Brain microvascular endothelial cell (primary cell): ENCODE measurements around the gene MEIS2.

Experiments
- DNase-seq: peaks from one replicate; pipeline ENCODE4 v3.0.0-alpha.2; 2020
- H3K27ac ChIP-seq: fragments of 250-450 bp; sonication (Bioruptor Pico); 2 replicates; pipeline ENCODE4 v1.5.1; 2020; ENCODE audit warnings: mild to moderate bottlenecking, moderate library complexity
- H3K27me3 ChIP-seq: fragments of 250-450 bp; sonication (Bioruptor Pico); replicated peaks from 2 replicates; pipeline ENCODE4 v1.5.1; 2020; ENCODE audit warnings: mild to moderate bottlenecking
- H3K36me3 ChIP-seq: fragments of 250-450 bp; sonication (Bioruptor Pico); replicated peaks from 2 replicates; pipeline ENCODE4 v1.5.1; 2020; ENCODE audit warnings: mild to moderate bottlenecking
- H3K4me3 ChIP-seq: 2 replicates; pipeline ENCODE4 v1.5.1; 2011; ENCODE audit warnings: low read depth, mild to moderate bottlenecking, control low read depth, low read length, moderate library complexity
- CTCF ChIP-seq: IDR thresholded peaks from 2 replicates; pipeline ENCODE4 v1.5.1; 2011; ENCODE audit warnings: low read depth, mild to moderate bottlenecking, moderate library complexity, low read length, control low read depth, inconsistent platforms; ENCODE audit errors: missing control alignments
- in situ Hi-C: cut with HindIII; loops from 2 replicates; pipeline ENCODE4 v1.10.0; 2017; ENCODE audit warnings: low sequenced_read_pairs, low pct_ligation_motif_present

The MEIS2 gene

GRCh38 chr15:37004981-37005735 lies 95.2 kb downstream of the MEIS2 start:
- in situ Hi-C loops = no loop called here
- no peak for DNase-seq
- Histone ChIP-seq H3K27ac (no peak overlapping the region), H3K36me3 (no peaks in the 10 kb centered on the region), H3K4me3 (no peak overlapping the region), H3K27me3 (no peaks in the 10 kb centered on the region)
- TF ChIP-seq CTCF = no peak

- no peak overlapping the region for H3K4me3 ChIP-seq
- in situ Hi-C loops = no loop called here
- no peak for DNase-seq
- H3K27ac ChIP-seq = no peak overlapping the region
- no peaks in the 10 kb centered on the region for H3K27me3 ChIP-seq
- no peak for TF ChIP-seq CTCF
- H3K36me3 ChIP-seq = no peaks in the 10 kb centered on the region
Observed at GRCh38 chr15:37004373-37004869, 95.9 kb downstream of the MEIS2 start.

- H3K4me3 ChIP-seq = no peak overlapping the region
- no peaks in the 10 kb centered on the region for H3K36me3 ChIP-seq
- H3K27ac ChIP-seq = no peak overlapping the region
- H3K27me3 ChIP-seq = no peaks in the 10 kb centered on the region
- in situ Hi-C loops = no loop called here
- TF ChIP-seq CTCF = no peak
- DNase-seq = no peak
Observed at GRCh38 chr15:37002041-37002672, 98.2 kb downstream of the MEIS2 start.

GRCh38 chr15:37001417-37001816 lies 98.9 kb downstream of the MEIS2 start:
- Histone ChIP-seq H3K4me3 (no peak overlapping the region), H3K27me3 (no peaks in the 10 kb centered on the region), H3K36me3 (no peaks in the 10 kb centered on the region), H3K27ac (no peak overlapping the region)
- TF ChIP-seq CTCF = no peak
- DNase-seq = no peak
- in situ Hi-C loops = no loop called here

- H3K4me3 ChIP-seq = no peak overlapping the region
- no peak for DNase-seq
- H3K36me3 ChIP-seq = no peaks in the 10 kb centered on the region
- in situ Hi-C loops = no loop called here
- H3K27me3 ChIP-seq = no peaks in the 10 kb centered on the region
- TF ChIP-seq CTCF = no peak
- H3K27ac ChIP-seq = no peak overlapping the region
Observed at GRCh38 chr15:36999778-37000177, 100.6 kb downstream of the MEIS2 start.
